Calu3 (cell line): Measurements from ENCODE around the gene ATXN7L3B. TPM values are rescaled to one million over a fixed set of nuclear protein-coding genes. Genes with fewer than 3 reads are reported as not detected.
A peak's percentile ranks its signal among the peaks of the same experiment; 100 is the strongest.

ENCODE experiments used
- BruUV-seq: library from RNA; stranded (reverse); fragments of 400-500 nt; replicated peaks from 2 replicates; lab custom pipeline; 2021; lab: Mats Ljungman, UMichigan
- CTCF ChIA-PET: fragments of 300-600 bp; sonication (Branson Sonifier 250); formaldehyde crosslinking; loops from one replicate; lab custom pipeline; 2022; ENCODE audit warnings: antibody characterized with exemption; lab: Charles Lee
- DNase-seq: peaks from one replicate; pipeline ENCODE4 v3.0.0; 2022
- H3K27ac Mint-ChIP-seq: one replicate; pipeline ENCODE4 v1.8.0; 2022; ENCODE audit warnings: mixed read lengths; ENCODE audit not compliant: unreplicated experiment
- H3K27me3 Mint-ChIP-seq: one replicate; pipeline ENCODE4 v1.8.0; 2022; ENCODE audit warnings: mixed read lengths; ENCODE audit not compliant: unreplicated experiment
- H3K36me3 Mint-ChIP-seq: one replicate; pipeline ENCODE4 v1.8.0; 2022; ENCODE audit warnings: mild to moderate bottlenecking, moderate library complexity, mixed read lengths; ENCODE audit not compliant: insufficient read depth, unreplicated experiment
- H3K4me1 Mint-ChIP-seq: one replicate; pipeline ENCODE4 v1.8.0; 2022; ENCODE audit warnings: mild to moderate bottlenecking, low read depth, mixed read lengths; ENCODE audit not compliant: unreplicated experiment
- H3K4me3 Mint-ChIP-seq: one replicate; pipeline ENCODE4 v1.8.0; 2022; ENCODE audit warnings: mild to moderate bottlenecking, low read depth, moderate library complexity, mixed read lengths; ENCODE audit not compliant: unreplicated experiment
- H3K9me3 Mint-ChIP-seq: one replicate; pipeline ENCODE4 v1.8.0; 2022; ENCODE audit warnings: low read depth, mixed read lengths; ENCODE audit not compliant: unreplicated experiment
- CTCF ChIP-seq: fragments of 200-600 bp; IDR thresholded peaks from one replicate; pipeline ENCODE4 v1.8.0; 2022; ENCODE audit warnings: antibody characterized with exemption; ENCODE audit not compliant: unreplicated experiment
- intact Hi-C: fragments of 100-400 bp; cut with micrococcal nuclease; formaldehyde crosslinking; loops from one replicate; pipeline ENCODE4 v1.10.0; 2022; ENCODE audit not compliant: unreplicated experiment
- total RNA-seq: library from RNA; stranded (reverse); gene quantifications from 2 replicates; pipeline ENCODE4 v1.2.3, GENCODE V29; 2022

The ATXN7L3B gene
- total RNA-seq, 1 experiment from 2014 or later = 50.6 TPM

GRCh38 chr12:74530676-74531075, 7.0 kb upstream of the ATXN7L3B start:
- BruUV-seq = no TSS peak
- Mint-ChIP-seq H3K9me3 (no peaks in the 10 kb centered on the region), H3K36me3 (no peaks in the 10 kb centered on the region), H3K4me3 (no peak overlapping the region), H3K27me3 (no peaks in the 10 kb centered on the region), H3K4me1 (no peaks in the 10 kb centered on the region), H3K27ac (no peak overlapping the region)
- no peak for TF ChIP-seq CTCF
- intact Hi-C loops = loop anchor here (10.0 kb wide), 2 partner anchors 506 to 586 kb away; no protein-coding TSS in a partner anchor
- no peak for DNase-seq
- CTCF ChIA-PET = no interaction called here

- CTCF ChIA-PET = no interaction called here
- no peak for TF ChIP-seq CTCF
These were observed 2.1 kb upstream of the ATXN7L3B start for GRCh38 chr12:74535536-74535935.

GRCh38 chr12:74537126-74537706, 419 bp upstream of the ATXN7L3B start:
- H3K4me1 Mint-ChIP-seq = peaks cover 22% of the 10 kb centered on the region
- CTCF ChIA-PET = interaction anchor here (1.1 to 2.7 kb wide), 2 partner anchors 110 to 121 kb away, joined by 3 to 14 read pairs; no protein-coding TSS in a partner anchor
- peak overlapping the region; percentile 99 for H3K4me3 Mint-ChIP-seq
- H3K9me3 Mint-ChIP-seq = no peaks in the 10 kb centered on the region
- H3K27ac Mint-ChIP-seq = peak overlapping the region; percentile 100
- DNase-seq = no peak
- TSS peak; percentile 91 for BruUV-seq
- no peaks in the 10 kb centered on the region for H3K27me3 Mint-ChIP-seq
- intact Hi-C loops = loop anchor here (1.0 to 10.0 kb wide), 6 partner anchors 65 to 592 kb away; no protein-coding TSS in a partner anchor
- peaks cover 53% of the 10 kb centered on the region for H3K36me3 Mint-ChIP-seq
- peak; percentile 63 for TF ChIP-seq CTCF

More at GRCh38 chr12:74535536-74535935, 2.1 kb upstream of the ATXN7L3B start:
- H3K4me1 Mint-ChIP-seq = peaks cover 6% of the 10 kb centered on the region
- H3K27ac Mint-ChIP-seq = no peak overlapping the region
- no peaks in the 10 kb centered on the region for H3K27me3 Mint-ChIP-seq
- no peak overlapping the region for H3K4me3 Mint-ChIP-seq
- peaks cover 38% of the 10 kb centered on the region for H3K36me3 Mint-ChIP-seq
- BruUV-seq = no TSS peak
- no peak for DNase-seq
- intact Hi-C loops = loop anchor here (5.0 to 10.0 kb wide), 4 partner anchors 67 to 591 kb away; no protein-coding TSS in a partner anchor
- H3K9me3 Mint-ChIP-seq = no peaks in the 10 kb centered on the region

GRCh38 chr12:74538491-74539258, 1.0 kb downstream of the ATXN7L3B start:
- H3K36me3 Mint-ChIP-seq = peaks cover 68% of the 10 kb centered on the region
- H3K4me3 Mint-ChIP-seq = peak overlapping the region; percentile 99
- no peaks in the 10 kb centered on the region for H3K27me3 Mint-ChIP-seq
- intact Hi-C loops = loop anchor here (5.0 to 10.0 kb wide), 4 partner anchors 64 to 594 kb away; no protein-coding TSS in a partner anchor
- H3K9me3 Mint-ChIP-seq = no peaks in the 10 kb centered on the region
- peak; percentile 32 for DNase-seq
- H3K4me1 Mint-ChIP-seq = peaks cover 22% of the 10 kb centered on the region
- TF ChIP-seq CTCF = no peak
- H3K27ac Mint-ChIP-seq = peak overlapping the region; percentile 100
- CTCF ChIA-PET = interaction anchor here (0.5 to 2.7 kb wide), 3 partner anchors 10 to 108 kb away, joined by 3 to 14 read pairs (median 4); no protein-coding TSS in a partner anchor
- BruUV-seq = no TSS peak
